ENCODE measurements around the gene TIMP3.

TIMP3 gene

DNA sequence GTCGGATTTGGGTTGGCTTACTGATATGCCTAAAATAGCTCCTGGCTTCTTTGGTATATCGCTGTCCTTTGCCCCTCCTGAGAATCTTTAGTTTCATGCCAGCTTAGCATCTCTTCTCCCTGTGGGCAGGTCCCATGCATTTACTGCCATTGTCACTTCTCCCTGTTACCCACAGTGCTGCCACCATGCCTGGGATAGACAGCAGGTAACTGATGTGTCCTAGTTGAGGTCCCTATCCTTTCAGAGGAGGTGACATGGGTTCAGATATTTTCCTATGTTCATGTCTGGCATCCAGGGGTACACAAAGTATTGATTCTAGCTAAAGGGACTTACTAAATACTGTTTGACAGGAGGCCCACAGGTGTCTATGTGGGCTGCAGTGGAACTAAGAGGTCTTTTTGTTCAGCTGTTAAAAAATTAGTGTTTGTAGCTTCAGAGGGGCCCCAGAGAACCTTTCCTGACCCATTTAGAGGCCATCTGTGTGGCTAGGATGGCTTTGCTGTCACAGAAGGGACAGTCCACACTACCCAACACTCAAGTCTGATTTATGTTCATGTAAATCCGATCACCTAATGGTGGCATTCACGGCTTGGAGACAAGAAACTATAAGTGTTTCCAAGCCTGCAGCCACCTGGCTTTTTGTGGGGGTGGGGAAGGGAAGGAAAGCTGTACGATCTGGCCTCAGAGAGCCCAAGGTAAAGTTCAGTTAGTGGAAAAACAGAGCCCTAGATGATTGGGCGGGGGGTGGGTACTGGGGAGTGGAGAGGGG lies 8.5 kb downstream of the TIMP3 start:
- DNase-seq: no peak

- DNase-seq: no peak
These were observed 9.1 kb downstream of the TIMP3 start for GRCh38 chr22:32810555-32811133.

GRCh38 chr22:32811788-32812545 lies 10.5 kb downstream of the TIMP3 start:
- DNase-seq: no peak

DNA sequence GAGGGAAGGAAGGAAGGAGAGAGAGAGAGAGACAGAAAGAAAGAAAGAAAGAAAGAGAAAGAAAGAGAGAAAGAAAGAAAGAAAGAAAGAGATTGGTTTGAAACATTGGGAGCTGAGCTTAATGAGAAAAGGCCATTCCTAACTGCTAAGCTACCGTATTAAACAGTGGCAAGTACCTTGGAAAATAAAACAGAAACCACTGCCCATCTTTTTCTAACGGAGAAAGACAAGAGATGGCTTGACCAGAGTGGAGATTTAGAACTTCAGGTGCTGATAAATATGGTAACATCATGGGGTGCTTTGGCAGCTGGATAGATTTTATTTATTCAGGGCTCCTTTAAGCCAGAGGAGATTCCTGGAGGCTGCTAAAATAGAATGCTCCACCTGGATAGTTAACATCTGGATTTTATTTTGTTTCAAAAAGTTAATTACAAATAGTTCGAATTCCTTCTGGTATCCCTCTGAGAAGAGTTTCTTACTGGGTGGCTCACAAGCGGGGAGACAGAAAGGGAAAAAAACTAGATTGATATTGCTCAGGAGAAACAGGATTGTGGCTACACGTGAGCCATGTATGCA lies 12.9 kb downstream of the TIMP3 start:
- DNase-seq: no peak

GRCh38 chr22:32815059-32815458 lies 13.6 kb downstream of the TIMP3 start:
- no peak for DNase-seq

- no peak for DNase-seq
These were observed 14.4 kb downstream of the TIMP3 start for GRCh38 chr22:32815943-32816342.

- no peak for DNase-seq
These were observed 15.7 kb downstream of the TIMP3 start for GRCh38 chr22:32817137-32817730.

DNA sequence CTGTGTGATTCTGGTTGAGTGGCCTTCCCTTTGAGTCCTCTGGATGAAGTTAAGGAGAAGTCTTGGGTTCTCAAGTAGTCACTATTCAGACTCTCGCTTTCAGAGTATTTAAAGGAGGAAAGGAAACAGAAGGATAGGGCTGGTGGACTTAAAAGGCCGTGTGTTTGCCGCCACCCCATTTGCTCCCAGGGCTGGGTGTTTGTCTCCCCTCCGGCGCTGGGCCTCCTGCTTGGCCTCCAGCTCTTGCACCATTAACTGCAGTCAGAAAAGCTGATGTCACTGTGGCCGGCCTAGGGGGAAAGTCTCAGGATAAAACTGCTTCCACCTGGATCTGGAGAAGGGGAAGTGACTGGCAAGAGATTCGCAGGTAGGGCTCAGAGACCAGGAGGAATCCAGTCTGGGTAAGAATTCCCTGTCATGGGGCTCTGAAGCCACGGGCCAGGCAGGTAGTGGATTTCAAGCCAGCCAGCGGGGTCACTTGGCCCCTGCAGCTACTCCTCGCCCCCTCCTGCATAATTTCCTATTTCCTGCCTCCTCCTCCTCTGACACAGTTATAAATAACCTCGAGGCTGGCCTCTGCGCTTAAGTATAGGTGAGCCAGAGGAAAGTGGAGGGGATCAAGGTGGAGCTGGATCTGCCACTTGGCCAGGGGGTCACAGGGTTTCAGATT lies 17.1 kb downstream of the TIMP3 start:
- no peak for DNase-seq

GRCh38 chr22:32819120-32819519 lies 17.6 kb downstream of the TIMP3 start:
- no peak for DNase-seq

- no peak for DNase-seq
These were observed 18.9 kb downstream of the TIMP3 start for GRCh38 chr22:32820131-32821119.

DNA sequence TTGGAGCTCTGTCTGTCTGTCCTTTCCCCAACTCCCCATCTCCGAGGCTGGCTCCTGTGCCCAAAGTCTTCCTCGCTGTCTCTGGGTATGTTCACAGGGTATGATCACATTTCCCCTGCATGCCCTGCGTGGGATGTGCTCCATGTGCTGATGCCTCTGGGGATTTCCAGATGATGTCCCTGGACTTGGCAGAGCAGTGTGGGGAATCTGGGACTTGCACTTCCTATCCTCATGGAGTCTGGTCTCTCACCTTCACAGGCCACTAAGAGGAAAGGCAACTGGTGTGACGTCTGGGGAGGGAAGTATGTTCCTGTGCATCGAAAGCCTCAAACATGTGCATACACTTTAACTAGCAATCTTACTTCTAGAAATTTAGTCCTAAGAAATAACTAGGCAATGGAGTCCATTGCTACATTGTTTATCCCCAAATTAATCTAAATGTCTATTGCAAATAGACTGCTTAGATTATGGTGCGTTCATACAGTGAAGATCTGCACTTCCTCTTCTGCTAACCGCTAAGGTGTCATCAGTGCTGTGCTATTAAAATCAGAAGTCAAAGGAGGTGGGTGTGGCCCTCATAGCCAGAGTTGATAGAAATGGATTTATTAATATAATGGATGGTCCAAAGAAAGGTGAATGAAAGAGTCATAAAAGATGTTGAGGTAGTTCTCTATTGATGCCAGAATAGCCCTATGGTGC lies 20.8 kb downstream of the TIMP3 start:
- DNase-seq: no peak

DNA sequence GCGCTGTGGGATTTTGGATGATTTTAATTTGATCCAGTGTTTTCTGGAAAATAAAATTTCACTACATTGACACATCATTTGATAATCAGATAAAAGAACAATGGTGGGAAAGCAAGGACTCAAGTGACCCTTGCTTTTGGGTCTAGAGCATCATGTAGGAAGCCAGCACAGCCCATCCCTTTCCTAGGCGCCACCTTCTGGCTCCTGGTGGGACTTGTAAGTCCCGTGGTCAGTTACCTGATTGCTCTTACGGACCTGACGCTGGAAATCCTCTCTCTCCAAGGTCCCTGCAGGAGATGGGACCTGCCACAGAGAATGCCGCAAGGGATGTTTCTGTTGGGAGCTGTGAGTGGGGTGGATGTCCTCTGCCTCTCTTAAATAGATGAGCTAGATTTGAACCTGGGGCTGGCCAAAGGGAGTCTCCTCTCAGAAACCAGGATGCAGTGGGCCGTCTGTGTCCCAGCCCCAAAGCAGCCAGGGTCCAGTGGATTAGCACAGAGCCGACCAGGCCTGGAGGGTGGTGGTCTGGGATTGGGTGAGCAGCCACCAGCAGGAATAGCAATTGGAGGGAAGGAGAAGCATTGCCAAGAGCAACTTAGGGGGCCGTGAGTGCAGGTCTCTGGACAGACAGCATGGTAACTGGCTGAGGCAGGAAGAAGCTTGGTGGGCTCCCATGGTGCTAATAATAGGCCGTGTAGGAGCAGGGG lies 21.7 kb downstream of the TIMP3 start:
- DNase-seq: no peak

DNA sequence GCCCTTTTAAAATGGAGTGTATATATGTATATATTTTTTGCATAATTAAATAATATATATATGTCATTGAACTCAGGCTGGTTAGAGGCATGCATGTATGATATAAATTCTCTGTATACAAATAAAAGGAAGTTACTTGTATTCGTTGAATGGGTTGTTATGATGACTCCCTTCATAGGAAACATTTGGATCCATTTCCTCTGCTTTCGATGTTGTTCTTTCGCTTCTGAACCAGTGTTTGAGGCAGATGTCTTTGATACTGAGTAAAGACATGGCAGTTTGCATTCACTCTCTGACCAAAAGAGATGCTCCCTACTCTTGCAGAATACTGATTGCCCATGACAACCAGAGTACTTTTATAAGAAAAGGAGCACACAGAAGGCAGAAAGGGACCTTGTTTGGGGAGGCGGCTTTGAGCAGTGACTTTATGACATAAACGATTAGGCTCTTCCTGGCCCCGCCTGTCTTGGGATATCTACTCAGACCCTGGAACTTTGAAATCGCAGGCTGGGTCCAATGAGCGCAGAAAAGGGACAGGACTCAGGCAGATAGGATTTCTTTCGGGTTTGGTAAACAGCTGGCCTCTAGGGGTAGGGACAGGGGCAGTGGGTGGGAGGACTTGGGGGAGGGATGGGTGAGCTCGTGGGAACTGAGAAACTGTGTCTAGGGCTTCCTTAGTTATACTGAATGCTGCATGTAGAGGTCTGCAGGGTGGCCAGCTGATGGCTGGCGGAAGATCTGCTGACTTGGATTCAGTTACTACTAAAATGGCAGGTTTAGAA lies 23.2 kb downstream of the TIMP3 start:
- DNase-seq: no peak

DNA sequence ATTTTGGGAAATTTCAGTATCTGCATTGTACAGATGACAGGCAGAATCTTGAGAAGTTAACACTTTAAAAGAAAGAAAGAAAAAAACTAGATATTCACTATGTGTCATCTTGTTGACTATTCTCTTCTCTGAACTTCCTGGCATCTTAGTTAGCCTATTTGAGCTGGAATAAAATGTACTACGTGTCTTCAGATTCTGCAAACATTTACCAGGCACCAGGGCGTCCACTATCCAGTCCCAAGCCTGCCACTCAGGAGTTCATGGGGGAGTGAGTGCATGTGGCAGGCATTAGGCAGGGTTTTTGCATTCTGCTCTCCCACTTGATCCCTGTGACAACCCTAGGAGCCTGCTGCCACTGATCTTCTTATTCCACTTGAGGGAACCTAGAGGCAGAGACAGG lies 25.0 kb downstream of the TIMP3 start:
- no peak for DNase-seq

- DNase-seq: no peak
These were observed 25.6 kb downstream of the TIMP3 start for GRCh38 chr22:32827049-32827602.

DNA sequence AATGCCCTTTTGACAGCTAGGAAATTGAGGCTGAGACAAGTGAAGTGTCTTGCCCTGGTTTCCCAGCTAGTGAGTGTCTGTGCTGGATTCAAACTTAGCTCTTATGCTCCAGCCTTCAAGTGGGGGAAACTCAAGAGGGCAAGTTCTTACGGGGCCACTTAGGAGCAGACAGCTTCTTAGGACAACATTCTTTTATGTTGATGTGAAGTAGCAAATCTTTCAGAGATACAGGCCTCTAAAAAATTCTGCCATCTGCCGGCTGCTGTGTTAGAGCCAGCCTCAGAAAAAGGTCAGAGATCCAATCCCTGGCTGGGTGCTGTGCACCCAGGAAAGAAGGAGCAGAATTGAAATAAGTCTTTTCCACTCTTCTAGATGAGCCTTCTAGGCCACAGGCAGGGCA lies 26.6 kb downstream of the TIMP3 start:
- no peak for DNase-seq

GRCh38 chr22:32828561-32828960 lies 27.1 kb downstream of the TIMP3 start:
- DNase-seq: no peak

GRCh38 chr22:32829451-32829851 lies 27.9 kb downstream of the TIMP3 start:
- DNase-seq: no peak

DNA sequence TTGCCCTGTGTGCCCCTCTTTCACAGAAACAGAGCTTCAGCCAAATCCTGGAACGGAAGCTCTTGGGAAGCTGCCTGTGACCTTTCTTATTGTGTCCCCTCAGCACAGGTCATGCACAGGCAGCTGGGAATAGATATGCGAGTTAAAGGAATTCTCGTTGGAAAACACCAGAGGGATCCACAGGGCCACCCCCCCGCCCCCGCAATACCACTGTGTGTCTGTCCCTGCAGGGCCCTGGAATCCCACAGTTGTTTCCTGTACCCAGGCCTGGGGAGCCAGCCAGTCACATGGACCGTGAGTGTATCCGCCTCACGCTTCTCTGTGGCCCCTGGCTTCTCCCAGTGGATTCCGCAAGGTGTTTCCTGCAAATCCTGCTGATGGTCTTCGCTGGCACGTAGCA lies 29.0 kb downstream of the TIMP3 start:
- DNase-seq: no peak
